ENCODE measurements around the gene HNRNPL. TPM values are rescaled to one million over a fixed set of nuclear protein-coding genes. Genes with fewer than 3 reads are reported as not detected.

HNRNPL gene
- total RNA-seq, 4 donors from 2014 or later, result 138 to 180 (median 169) TPM

DNA sequence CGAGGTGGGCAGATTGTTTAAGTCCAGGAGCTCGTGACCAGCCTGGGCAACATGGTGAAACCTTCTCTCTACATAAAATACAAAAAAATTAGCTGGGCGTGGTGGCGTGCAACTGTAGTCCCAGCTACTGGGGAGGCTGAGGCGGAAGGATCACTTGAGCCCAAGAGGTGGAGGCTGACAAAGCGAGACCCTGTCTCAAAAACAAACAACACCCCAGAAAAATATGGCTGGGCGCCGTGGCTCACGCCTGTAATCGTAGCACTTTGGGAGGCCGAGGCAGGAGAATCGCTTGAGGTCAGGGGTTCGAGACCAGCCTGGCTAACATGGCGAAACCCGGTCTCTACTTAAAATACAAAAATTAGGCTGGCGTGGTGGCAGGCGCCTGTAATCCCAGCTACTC, 3.4 kb upstream of the HNRNPL start:
- TF ChIP-seq, protein P1, sequence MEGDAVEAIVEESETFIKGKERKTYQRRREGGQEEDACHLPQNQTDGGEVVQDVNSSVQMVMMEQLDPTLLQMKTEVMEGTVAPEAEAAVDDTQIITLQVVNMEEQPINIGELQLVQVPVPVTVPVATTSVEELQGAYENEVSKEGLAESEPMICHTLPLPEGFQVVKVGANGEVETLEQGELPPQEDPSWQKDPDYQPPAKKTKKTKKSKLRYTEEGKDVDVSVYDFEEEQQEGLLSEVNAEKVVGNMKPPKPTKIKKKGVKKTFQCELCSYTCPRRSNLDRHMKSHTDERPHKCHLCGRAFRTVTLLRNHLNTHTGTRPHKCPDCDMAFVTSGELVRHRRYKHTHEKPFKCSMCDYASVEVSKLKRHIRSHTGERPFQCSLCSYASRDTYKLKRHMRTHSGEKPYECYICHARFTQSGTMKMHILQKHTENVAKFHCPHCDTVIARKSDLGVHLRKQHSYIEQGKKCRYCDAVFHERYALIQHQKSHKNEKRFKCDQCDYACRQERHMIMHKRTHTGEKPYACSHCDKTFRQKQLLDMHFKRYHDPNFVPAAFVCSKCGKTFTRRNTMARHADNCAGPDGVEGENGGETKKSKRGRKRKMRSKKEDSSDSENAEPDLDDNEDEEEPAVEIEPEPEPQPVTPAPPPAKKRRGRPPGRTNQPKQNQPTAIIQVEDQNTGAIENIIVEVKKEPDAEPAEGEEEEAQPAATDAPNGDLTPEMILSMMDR (IDR thresholded peaks at IDR 0.05), result no peak
- no peak for DNase-seq (ENCODE audit: low spot score)
- no peak for ATAC-seq (ENCODE audit: low FRiP score)

DNA sequence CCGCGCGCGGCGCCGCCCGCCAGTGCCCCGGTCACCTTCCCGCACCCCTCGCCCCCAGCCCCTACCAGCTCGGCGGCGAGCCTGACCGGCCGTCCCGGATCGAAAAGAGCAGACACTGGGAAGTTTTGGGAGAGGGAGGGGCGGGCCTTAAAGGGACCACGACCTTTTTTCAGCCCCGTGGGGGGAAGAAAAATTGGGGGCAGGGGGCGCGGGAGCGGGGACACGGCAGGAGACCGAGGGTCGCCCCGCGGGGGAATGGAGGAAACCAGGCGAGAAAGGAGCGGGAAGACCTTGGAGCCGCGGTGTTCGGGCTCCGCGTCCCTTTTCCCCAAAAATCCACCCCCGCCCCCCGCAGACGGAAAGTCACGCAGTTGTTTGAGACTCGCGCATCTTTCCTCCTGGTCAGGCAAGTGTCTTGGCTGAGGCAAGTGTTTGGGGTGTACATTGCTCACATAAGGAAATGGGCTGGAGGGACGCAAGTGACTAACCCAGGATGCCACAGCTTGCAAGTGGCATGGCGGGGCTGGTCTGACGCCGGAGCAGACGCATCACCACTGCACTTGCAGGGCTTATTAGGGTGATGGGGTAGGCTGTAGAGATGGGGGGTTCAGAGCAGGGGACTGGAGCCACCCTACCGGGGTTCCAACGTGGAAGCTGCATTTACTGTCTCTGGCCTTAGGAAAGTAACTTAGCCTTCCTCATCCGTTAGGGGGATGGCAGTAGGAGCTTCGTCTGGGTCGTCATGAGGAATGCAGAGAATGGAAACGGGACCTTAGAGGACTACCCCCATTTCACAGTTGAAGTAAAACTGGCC, 2.7 kb upstream of the HNRNPL start:
- DNase-seq (ENCODE audit: low spot score), result peak; percentile 58
- TF ChIP-seq, protein P1 (IDR thresholded peaks at IDR 0.05), result no peak
- ATAC-seq (ENCODE audit: low FRiP score), result no peak

DNA sequence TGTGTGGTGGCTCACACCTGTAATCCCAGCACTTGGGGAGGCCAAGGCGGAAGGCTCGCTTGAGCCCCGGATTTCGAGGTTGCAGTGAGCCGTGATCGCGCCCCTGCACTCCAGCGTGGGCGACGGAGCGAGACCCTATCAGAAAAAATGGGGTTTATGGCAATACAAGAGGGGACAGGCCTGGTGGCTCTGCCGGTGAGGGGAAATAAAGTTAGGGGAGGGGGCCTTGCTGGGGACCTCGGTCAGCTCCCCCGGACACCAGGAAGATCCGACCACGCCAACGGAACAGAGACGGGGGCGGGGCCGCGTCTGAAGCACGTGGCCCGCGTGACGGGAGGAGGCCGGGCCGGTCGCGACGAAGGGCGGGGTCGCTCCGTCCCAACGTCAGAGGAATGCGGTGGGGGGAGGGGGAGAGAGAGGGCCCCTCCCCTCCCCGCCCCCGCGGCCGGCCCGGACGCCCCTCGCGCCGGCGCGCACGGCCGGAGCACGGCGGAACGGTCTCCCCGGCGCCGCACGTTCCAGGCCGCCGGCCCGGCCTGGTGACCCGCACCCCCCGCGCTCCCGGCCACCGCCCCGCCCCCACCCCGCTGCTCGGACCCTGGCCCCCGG, 1.9 kb upstream of the HNRNPL start:
- ATAC-seq (ENCODE audit: low FRiP score), result peak; percentile 37
- TF ChIP-seq, protein P1 (IDR thresholded peaks at IDR 0.05), result no peak
- DNase-seq (ENCODE audit: low spot score), result peak; percentile 88

DNA sequence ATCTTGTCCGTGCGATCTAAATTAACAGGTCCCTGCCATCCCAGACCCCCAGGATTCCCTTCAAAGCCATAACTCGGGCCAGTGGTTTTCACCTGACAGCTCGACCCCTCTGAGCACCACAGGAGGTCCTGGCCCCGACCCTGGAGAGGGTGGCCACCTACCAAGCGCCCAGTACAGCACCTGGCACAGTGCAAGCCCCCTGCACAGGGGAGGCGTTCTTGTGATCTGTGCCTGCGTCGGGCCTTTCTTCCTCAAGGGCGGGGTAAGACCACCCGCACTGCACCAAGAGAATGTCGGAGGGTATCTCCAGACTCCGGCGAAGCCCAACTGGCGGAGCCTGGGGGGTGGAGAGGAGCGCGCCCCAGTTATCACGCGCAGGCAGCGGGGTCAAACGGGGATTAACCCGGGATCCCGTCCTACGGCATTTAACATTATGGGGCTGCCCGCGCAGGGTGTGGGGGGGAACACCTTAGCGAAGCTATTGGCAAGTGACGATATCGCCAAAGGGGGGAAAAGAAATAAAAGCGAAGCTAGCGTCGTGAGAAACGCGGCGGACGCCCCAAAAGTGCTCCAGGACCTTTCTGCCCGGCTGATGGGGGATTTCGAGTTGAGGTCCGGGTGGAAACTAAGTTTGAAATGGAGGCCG, 1.3 kb upstream of the HNRNPL start:
- ATAC-seq (ENCODE audit: low FRiP score) (no peak), DNase-seq (ENCODE audit: low spot score) (no peak)
- TF ChIP-seq, protein P1 (IDR thresholded peaks at IDR 0.05), result no peak

DNA sequence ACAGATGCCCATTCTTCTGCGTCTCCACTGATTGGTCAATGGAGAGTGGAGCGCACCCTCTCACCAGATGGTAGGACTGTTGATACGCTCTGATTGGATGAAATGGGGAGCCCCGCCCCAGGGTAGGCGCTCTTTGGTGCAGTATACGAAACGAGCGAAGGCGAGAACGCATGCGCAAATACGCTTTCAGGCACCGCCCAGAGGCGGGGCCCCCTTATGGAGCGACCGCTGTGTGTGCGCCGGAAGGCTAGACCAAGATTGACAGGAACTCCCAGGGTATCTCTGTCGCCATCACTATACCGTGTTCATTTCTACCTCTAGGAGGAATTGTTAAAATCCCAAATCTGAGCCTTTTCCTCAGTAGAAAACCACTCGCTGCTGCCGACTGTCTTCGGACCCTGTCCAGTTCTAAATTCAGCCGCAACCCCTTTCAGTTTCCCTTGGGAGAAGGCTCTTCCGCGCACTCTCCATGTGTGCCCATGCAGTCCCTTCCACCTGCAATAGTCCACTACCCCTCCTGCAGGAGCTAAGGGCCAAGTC, 720 bp upstream of the HNRNPL start:
- DNase-seq (ENCODE audit: low spot score) (peak; percentile 35), ATAC-seq (ENCODE audit: low FRiP score) (peak; percentile 91)
- TF ChIP-seq, protein P1 (IDR thresholded peaks at IDR 0.05), result no peak

DNA sequence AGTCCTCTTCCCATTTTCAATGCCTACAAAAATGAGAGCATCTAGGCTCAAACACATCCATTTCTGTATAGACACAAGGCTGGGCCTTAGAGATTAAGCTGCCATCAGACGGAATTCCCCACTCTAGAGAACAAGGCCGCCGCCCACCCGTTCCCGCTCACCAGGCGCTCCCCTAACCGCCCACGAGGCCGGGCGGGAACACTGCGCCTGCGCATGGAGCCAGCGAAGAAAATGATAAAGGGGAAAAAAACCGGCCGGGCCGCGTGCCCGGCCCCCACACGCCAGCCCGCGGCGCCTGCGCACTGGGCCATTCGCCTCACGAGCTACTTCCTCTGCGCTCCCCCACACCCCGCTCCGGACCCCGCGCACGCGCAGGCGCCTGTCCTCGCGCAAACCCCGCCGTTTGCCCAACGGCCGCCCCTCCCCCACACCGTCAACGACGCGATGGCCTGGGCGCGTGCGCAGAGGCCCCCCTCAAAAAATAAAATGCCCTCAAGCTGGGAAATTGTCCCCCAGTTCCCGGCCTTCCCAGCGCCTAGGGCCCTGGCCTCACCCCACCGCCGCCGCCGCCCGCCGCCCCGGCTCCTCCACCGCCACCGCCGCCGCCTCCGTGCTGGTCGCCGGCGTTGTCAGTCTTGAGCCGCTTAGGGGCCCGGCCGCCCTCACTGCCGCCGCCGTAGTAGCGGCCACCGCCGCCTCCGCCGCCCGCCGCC, 483 bp downstream of the HNRNPL start:
- peak; percentile 98 for DNase-seq (ENCODE audit: low spot score)
- TF ChIP-seq, protein P1 (IDR thresholded peaks at IDR 0.05), result no peak
- peak; percentile 67 for ATAC-seq (ENCODE audit: low FRiP score)
